Stimulated activated CD4-positive, alpha-beta T cell treated with anti-CD3 and anti-CD28 coated beads, Interleukin-4, amount 100 ng/mL, for 48 hours (primary cell): ENCODE data around the gene CMTM2.
"Not testable (repeated sequence)": the region's sequence is repeated elsewhere in the genome, so short reads cannot be mapped to it uniquely, and the experiment has no call there.

ENCODE experiments used
- DNase-seq, 2 donors: peaks; one replicate each; pipeline ENCODE4 v3.0.0-alpha.2; 2020; ENCODE audit warnings: low read depth in 2 of 2

The CMTM2 gene

DNA sequence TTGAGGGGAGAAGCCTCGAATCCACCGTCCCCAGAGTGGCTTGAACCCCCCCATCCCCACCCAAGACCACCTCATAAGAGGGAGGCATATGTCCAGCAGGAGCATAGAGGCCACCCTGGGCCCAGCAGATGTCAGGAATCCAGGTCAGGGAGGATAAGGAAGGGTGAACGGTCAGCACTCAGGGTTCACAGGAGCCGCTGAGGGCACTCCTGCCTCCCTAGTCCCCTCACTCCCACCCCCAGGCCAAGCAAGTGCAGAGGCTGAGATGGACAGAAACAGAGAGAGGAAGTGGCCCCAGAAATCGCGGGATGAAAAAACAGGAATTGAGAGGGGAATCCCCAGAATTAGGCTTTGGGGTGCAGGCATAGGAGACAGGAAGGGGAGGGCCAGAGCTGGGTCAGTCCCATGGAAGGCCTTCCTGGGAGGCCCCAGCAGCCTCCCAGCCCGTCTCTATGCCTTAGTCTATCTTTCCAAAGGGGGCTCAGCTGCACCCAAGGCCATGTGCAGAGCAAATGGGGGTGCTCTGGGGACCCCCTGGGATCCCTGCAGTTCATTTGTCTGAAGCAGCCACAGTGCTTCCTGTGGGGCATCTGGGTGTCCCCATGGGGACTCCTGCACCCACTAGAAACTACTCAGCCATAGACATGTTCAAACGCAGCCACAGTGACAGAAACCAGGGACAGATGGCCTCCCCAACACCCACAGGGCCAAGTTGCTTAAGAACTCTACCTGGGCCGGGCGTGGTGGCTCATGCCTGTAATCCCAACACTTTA lies 26.9 kb downstream of the CMTM2 start:
- no peak for DNase-seq

DNA sequence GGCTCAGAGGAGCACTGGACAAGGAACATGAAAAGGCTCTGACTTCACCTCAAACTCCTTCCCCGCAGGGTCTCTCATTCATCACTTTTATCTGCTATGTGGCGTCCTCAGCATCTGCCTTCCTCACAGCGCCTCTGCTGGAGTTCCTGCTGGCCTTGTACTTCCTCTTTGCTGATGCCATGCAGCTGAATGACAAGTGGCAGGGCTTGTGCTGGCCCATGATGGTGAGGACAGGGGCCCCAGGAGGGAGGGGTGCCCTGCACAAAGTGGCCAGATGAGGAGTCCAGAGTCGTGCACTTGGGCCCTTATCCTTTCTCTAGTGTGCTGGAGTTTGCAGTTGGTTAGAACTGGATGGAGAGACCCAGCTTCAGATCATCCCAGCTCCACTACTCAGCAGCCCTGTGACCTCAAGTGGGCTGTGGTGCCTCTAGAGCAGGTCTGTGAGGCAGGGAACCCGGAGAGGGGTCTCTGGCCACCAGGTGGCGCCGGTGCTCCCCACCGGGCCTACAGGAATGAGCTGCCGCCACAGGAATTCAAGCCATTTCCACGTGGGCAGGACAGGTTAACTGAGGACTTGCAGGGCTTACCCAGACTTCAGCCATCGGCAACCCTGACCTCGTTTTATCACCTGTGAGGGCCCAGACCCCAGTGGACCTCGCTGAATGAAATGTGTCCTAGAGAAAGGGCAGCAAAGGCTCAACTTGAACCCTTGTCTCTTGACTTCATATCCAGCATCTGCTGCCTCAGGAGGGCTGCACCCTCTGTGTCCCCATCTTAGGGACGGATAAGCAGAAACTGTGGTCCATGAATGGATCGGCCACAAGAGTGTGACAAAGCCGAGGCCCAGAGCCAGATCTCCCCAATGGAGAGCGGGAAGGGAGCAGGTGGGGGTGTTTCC lies 29.2 kb downstream of the CMTM2 start:
- DNase-seq = peak; percentile 82 to 85

DNA sequence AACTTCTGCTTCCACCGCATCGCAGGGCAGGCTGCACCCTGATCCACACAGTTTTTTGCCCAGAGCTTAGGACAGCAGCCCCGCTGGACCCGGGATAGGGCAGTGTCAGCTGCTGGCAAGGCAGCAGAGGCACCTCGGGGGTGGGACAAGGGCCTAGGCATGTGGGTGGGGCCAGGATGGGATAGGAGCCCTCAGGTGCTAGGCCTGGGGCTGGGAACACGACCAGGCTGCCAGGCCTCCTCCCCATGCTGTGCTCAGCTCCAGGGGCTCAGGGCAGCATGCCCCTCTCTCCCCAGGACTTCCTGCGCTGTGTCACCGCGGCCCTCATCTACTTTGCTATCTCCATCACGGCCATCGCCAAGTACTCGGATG lies 29.9 kb downstream of the CMTM2 start:
- no peak for DNase-seq

DNA sequence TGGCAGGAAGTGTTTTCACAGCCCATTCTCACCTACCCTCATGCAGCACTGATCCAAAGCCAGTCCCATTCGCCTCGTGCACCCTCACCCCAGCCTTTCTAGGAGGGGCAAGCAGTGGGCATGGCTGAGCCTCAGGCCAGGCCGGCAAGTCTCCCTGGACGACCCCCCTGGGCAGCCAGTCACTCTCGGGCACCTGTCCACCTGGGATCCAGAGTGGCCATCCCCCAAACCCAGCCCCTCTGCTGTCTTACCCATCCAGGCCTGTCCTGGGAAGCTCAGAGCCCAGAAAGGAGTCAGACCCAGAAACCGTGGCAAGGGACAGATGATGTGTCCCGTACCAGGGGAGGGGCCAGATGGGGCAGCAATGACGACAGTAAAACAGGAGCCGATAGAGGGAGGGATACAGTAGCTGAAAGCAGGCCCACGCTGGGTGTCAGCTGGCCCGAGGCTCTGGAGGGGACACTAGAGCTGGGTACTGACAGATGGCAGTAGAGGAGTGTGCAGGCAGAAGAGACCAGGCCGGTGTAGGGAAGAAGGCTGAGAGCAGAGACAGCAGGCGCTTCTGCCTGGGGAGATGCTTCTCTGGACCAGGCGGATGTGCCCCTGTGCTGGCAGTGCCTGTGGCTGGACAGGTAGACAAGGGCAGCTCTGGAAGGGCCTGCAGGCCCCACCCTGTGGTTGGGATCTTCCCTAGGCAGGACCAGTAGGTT lies 31.0 kb downstream of the CMTM2 start:
- no peak for DNase-seq

DNA sequence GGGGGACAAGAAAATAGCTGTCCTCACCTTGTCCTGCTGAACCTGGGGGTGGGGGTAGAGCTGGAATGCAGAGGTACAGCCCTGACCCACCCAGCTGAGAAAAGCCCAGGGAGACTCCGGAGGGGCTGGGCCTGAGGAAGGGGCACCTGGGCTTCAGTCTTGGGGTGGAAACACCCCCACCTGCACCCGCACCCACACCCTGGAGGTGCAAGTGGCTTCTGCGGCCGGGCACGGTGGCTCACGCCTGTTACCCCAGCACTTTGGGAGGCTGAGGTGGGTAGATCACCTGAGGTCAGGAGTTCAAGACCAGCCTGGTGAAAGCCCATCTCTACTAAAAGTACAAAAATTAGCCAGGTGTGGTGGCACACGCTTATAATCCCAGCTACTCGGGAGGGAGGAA lies 32.6 kb downstream of the CMTM2 start:
- DNase-seq = not testable (repeated sequence)

DNA sequence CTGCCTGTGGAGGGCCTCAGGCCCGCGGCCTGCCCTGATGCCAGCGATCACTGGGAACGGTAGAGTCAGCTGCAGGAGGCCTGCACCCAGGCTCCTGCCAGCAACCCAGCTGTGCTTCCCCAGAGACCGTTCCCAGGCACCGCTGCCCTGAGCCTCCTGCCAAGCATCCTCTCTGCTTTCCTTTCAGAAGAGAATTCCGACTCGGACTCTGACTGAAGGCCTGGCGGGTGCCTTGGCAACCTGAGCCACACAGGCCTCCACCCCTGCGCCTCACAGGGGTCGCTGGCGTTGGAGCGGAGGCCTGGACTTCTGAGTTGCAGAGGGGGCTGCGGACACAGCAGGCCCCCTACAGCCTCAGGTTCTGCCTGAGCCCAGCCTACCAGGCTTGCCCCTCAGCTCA lies 33.2 kb downstream of the CMTM2 start:
- no peak for DNase-seq

DNA sequence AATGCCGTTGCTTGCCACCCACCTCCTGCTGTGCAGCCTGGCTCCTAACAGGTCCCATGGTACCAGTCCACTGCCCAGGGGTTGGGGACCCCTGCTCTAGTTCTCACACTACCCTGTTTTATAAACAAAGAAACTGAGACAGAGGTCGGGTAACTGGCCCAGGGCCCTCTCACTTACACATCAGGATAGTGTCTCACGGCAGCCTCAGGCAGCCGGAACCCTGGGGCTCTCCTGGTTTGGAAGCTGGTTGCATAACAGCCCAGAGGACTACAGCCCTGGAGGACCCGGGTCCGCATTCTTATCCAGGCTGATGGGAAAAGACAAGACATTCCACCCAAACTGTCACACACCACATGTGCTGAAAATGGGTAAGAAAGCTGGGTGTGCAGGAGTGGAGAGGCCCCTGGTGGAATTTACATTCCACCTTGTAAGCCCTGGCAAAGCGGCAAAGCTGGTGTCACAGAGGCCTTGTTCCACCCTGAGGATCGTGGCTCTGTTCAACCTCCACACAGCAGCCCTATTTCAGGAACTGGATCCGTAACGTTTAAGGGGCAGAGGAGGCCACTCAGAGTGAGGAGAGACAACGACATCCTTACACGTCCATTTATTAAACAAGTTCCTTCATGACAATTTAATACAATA lies 35.0 kb downstream of the CMTM2 start:
- no peak for DNase-seq

DNA sequence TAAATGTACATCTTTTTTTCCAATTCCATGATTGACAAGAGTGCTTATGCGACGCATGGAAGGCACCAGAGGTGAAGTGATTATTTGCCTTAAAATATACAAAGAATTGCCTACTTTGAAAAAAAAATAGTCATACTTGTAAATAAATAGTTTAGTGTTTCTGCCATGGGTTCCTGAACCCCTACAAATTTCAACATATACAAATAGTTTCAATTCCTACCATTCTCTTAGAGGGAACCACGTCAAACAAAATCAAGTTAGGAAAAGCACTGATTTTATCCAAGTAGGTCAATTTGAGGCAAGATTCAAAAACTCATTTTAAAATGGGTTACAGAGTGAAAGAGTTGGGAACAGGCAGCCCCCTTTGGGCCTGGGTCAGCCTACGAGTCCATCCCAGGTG lies 36.9 kb downstream of the CMTM2 start:
- DNase-seq = no peak

DNA sequence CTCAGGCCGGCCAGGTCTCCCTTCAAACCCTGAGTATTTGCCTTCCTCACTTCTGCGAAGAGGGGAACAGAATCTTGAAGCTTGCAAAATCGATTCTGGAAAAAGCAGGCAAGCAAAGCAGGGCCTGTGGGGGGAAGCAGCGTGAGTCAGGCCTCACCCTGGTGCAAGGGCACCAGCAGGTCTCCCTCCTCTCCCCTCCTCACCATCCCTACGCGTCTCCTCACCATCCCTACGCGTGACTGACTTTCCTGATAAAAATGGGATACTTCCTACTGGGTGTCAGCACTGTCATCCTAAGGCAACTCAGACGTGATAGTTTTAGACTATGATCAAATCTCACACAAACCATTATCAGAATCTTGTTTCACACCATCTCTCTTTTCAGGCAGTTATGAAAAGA lies 37.3 kb downstream of the CMTM2 start:
- no peak for DNase-seq

DNA sequence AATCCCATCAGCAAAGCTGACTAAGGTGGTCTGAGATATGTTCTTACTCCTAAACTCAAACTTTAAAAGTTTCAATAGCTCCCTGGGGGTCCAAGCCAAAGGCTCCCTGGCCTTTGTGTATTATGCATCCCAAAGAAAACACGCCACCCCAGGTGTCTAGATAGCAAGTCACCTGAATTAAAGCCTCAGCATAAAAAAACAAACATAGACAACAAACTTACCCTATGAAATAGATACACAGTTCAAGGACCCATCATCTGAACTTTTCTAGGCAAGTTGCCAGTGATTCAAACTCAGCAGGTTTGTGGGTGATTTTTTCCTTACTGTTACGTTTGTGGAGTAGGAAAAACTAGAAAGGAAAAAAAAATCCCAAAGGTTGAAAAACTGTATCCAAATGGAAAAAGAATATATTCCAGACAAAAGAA lies 37.8 kb downstream of the CMTM2 start:
- no peak for DNase-seq

DNA sequence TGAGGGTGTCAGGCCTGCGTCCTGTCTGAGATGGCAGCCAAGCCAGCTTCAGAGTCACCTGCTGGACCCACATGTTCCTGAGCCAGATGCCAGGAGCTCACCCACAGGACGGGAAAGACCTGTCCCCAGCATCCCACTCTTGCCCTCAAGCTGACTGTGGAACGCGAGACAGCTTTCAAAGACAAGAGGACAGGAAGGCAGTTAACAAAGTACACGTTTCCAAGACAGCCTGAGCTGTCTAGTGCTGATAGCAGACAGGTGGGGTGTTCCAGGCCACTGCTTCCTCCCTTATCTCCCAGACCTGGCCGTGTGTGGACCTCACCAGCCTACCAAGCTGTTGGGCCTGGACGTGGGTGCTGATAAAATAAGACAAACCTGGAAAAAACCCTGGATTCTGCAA lies 38.5 kb downstream of the CMTM2 start:
- no peak for DNase-seq

DNA sequence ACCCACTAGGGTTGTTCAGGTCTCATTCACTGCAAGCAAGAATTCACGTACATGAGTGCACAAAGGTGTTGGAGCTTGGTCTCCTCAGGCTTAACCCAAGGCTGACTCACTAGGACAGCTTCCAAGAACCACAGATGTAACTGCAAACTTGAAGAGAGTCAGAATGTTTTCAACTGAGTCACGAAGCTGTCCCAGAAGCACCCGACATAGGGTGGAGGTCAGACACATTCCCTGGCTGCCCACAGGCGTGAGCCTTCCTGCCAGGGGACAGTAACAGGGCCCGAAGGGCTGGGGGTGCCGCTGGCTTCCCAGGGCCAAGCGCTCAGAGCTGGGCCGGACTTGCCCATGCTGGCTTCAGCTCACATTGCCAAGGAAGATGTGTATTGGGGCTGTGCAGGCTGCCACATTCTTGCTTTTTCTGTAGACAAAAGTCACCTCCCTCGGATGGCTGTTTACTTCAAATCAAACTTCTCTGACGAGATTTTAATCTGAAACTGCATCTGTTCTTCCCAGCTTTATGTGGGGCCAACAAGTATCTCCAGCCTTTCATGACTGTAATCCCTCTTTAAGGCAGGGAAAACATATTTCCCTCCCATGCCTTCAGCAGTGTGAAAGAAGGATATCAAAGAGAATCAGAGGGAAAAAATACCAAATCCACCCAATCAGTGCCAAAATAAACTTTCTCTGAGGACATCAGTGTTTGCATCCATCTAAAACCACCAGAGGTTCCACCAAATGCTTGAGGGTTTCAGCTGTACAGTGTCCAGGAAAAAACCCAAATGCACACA lies 39.5 kb downstream of the CMTM2 start:
- no peak for DNase-seq

DNA sequence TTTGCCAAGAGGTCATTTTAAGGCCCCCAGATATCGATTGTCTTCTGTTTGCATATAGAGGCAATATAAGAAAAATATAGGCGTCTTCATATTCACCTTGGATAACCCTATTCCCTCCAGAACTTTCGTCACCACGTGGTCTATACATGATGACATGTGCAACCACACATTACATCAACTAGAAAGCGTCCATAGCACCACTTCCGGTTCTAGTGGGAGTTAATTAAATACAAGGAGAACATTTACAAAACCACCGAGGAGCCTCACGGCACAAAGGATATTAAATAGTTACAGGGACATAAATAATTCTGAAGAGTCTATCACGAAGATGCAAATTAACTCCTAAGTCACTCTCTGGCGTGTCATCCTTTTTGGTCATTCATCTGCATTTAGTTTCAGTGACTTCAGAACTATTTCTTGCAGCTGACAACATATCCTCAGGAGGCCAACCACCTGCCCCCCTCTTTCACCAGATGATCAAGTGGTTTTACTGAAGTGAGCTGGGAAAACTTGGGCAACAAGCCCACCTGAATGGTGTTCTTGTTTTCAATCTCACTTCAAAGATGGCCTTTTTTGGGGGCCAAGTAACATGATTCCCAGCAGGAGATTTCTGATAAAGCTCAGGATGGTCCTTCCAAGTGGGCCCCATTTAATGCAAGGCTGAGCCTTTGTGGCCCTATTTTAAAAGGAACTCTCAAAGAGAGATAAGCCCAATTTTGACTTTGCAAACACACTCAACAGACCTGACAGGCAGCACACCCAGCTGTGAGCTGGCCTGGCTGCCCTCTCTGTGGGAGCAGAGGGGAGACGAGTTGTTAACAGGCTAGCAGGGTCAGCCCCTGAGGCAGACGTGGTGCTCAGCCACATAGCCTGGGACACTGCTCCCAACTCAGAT lies 40.5 kb downstream of the CMTM2 start:
- no peak for DNase-seq

DNA sequence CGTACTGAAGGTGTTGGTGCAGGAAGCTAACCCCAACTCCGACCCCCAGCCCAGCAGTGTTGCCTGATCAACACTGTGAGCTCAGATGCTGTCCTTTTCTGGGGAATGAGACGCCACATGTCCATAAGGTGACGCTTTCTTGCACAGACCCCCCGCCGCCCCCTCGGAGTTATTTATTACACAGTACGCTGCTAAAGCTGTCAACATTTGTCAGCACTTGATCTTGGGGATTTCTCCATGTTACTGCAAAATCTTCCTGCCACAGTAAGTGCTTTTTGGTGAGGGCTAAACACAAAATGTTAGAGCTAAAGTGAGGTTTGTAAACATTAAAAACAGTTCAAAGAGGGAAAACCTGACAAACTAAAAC lies 41.1 kb downstream of the CMTM2 start:
- no peak for DNase-seq

DNA sequence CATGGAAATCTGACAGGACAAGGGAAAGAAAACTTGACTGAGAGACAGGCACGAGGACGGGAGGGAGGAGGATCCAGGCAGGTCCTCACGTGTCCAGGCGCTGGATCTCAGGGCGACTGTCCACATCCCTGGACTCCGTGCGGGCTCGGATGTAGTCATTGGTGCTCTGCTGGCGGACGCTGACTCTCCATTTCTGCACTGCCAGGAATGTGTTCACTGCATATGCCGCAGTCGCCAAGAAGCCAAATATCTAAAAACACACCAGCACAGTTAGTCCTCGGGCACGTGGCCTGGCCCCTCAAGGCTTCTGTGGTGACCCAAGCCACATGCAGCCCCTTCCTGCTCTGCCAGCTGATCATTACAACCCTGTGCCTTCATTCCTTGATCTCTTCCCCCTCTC lies 42.7 kb downstream of the CMTM2 start:
- no peak for DNase-seq

DNA sequence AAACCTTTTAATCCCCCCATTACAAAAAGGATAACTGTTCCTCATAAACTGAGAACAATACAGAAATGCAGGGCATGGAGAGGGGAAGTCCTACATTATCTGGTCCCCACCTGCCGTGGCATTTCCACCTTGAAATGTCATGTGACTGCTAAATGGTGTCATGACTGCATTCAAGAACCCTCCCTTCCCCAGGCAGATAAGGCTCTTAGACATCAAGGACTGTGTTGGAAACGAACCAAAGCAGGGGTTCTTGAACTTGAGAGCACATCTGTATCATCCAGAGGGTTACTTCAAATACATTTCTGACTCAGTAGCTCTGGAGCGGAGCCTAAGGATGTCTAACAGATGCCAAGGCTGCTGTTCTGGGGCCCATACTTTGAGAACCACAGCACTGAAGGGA lies 43.6 kb downstream of the CMTM2 start:
- no peak for DNase-seq

DNA sequence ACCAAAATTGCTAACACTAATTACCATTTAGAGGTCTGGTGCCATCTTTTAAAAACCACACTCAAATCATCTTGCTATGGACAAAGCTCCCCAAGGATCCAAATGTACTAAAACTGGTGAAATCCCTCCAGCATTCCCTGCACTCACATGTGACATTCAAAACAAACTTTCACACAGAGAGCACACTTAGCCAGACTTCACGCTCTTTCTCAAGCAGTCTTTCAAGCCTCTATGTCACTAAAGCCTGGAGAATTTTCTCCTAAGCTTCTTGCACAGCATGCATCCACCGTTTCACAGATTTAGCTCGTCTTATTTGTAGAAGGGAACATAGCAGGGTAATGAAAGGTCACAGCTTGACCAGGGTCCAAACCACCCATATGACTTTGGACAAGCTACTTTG lies 44.5 kb downstream of the CMTM2 start:
- no peak for DNase-seq

DNA sequence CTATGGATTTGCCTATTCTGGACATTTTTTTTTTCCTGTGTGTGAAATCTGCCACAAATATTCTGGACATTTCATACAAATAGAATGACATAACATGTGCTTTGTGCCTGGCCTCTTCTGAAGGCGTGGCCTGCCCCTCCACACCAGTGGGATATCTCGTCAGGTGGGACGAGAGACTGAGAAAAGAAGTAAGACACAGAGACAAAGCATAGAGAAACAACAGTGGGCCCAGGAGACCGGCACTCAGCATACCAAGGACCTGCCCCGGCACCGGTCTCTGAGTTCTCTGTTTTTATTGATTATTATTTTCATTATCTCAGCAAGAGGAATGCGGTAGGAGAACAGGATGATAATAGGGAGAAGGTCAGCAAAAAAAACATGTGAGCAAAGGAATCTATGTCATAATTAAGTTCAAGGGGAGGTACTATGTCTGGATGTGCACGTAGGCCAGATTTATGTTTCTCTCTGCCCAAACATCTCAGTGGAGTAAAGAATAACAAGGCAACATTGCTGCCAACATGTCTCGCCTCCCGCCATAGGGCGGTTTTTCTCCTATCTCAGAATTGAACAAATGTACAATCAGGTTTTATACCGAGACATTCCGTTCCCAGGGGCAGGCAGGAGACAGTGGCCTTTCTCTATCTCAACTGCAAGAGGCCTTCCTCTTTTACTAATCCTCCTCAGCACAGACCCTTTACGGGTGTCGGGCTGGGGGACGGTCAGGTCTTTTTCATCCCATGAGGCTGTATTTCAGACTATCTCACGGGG lies 48.5 kb downstream of the CMTM2 start:
- DNase-seq = not testable (repeated sequence)

DNA sequence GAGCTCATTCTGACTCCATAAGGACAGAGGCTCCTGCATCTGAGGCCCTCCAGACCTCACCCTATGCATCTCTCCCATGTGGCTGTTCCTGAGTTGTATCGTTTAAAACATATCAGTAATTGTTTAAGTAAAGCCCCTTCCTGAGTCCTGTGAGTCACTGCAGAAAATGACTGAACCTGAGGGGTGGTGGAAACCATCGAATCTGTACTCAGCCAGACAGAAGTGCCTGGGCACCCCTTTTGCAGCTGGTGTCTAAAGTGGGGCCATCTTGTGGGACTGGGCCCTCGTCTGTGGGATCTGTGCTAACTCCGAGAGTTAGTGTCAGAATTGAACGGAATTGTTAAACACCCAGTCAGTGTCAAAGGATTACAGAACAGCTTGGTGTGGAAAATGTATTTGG lies 50.6 kb downstream of the CMTM2 start:
- DNase-seq = no peak
